Measurements from ENCODE around the gene SORCS3.

Gene SORCS3

DNA sequence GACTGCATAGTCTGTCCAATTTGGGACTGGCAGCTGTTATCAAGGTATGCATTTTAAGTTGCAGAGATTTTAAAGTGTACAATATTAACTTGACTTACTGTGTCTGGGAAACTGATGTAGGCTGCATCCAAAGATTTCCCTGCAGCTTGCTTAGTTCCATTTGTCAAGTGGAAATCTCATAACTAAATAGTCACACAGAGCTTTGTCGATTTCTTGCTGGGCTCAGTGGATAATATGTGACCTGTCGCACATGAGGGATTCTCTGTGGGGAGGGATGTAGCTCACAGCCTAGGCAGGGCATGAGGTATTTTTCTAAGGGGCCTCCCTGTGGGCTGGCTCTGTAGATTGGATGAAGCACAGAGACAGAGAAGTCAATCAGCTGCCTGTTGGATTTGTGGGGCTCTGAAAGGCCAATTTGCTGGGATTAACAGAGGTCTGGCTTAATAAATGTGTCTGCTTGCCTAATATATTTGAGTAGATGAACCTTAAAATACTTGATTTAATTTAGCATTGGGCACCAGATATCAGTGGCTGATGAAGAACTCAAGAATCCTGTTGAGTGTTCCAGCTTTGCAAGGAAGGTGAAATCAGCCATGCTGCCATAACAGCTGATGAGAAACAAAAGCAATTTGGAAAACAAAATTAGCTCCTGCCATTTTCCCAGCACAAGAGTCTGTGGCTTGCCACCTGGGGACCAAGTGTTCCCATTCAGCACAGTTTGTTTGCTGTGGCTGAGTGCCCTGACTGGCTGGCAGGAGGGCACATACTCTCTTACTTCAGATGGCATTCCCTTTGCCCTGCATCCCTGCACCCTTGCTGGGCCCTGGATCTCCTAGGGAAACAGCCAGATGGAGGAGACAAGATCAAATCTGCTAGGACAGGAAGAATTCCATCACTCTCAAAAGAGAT, 598.5 kb downstream of the SORCS3 start:
- H3K4me3 ChIP-seq (ENCODE audit: low read depth, low read length) = no peak overlapping the region
- no peaks in the 10 kb centered on the region for H3K9me3 ChIP-seq (ENCODE audit: severe bottlenecking)
- no peak overlapping the region for H3K27ac ChIP-seq
- no peaks in the 10 kb centered on the region for H3K36me3 ChIP-seq
- no peak for DNase-seq
- no peaks in the 10 kb centered on the region for H3K27me3 ChIP-seq (ENCODE audit: insufficient read depth, low read depth, severe bottlenecking)
- TF ChIP-seq, protein P1, sequence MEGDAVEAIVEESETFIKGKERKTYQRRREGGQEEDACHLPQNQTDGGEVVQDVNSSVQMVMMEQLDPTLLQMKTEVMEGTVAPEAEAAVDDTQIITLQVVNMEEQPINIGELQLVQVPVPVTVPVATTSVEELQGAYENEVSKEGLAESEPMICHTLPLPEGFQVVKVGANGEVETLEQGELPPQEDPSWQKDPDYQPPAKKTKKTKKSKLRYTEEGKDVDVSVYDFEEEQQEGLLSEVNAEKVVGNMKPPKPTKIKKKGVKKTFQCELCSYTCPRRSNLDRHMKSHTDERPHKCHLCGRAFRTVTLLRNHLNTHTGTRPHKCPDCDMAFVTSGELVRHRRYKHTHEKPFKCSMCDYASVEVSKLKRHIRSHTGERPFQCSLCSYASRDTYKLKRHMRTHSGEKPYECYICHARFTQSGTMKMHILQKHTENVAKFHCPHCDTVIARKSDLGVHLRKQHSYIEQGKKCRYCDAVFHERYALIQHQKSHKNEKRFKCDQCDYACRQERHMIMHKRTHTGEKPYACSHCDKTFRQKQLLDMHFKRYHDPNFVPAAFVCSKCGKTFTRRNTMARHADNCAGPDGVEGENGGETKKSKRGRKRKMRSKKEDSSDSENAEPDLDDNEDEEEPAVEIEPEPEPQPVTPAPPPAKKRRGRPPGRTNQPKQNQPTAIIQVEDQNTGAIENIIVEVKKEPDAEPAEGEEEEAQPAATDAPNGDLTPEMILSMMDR (IDR thresholded peaks at IDR 0.05; ENCODE audit: low read depth, low read length) = no peak

DNA sequence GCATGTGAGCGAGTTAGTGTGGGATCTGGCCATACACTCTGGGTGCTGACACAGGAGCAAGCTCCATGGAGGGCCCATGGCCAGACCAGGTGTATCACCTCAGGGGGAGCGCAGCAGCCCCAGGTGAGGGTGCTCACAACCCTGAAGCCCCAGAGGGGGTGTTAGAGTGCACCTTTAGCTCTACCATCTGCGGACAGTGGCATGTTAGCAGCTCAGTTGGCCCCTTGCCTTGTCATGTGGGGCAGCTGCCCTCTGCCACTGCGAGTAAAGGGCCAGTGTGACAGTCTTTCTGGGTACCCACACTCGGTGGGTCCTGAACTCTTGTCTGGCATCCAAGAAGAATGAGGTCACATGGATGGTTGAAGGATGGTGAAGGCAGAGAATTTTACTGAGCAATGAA, 600.2 kb downstream of the SORCS3 start:
- Histone ChIP-seq H3K9me3 (ENCODE audit: severe bottlenecking) (no peaks in the 10 kb centered on the region), H3K27ac (no peak overlapping the region), H3K4me3 (ENCODE audit: low read depth, low read length) (no peak overlapping the region), H3K36me3 (no peaks in the 10 kb centered on the region), H3K27me3 (ENCODE audit: insufficient read depth, low read depth, severe bottlenecking) (no peaks in the 10 kb centered on the region)
- DNase-seq = no peak
- TF ChIP-seq, protein P1 (IDR thresholded peaks at IDR 0.05; ENCODE audit: low read depth, low read length) = no peak

- TF ChIP-seq, protein P1 (IDR thresholded peaks at IDR 0.05; ENCODE audit: low read depth, low read length) = no peak
- Histone ChIP-seq H3K36me3 (no peaks in the 10 kb centered on the region), H3K4me3 (ENCODE audit: low read depth, low read length) (no peak overlapping the region), H3K27me3 (ENCODE audit: insufficient read depth, low read depth, severe bottlenecking) (no peaks in the 10 kb centered on the region), H3K9me3 (ENCODE audit: severe bottlenecking) (no peaks in the 10 kb centered on the region), H3K27ac (no peak overlapping the region)
- DNase-seq = no peak
Measured at GRCh38 chr10:105243381-105243780, 602.3 kb downstream of the SORCS3 start.

GRCh38 chr10:105243825-105244224, 602.7 kb downstream of the SORCS3 start:
- TF ChIP-seq, protein P1 (IDR thresholded peaks at IDR 0.05; ENCODE audit: low read depth, low read length) = no peak
- no peak for DNase-seq
- H3K27me3 ChIP-seq (ENCODE audit: insufficient read depth, low read depth, severe bottlenecking) = no peaks in the 10 kb centered on the region
- H3K9me3 ChIP-seq (ENCODE audit: severe bottlenecking) = no peaks in the 10 kb centered on the region
- H3K36me3 ChIP-seq = no peaks in the 10 kb centered on the region
- H3K4me3 ChIP-seq (ENCODE audit: low read depth, low read length) = no peak overlapping the region
- no peak overlapping the region for H3K27ac ChIP-seq

DNA sequence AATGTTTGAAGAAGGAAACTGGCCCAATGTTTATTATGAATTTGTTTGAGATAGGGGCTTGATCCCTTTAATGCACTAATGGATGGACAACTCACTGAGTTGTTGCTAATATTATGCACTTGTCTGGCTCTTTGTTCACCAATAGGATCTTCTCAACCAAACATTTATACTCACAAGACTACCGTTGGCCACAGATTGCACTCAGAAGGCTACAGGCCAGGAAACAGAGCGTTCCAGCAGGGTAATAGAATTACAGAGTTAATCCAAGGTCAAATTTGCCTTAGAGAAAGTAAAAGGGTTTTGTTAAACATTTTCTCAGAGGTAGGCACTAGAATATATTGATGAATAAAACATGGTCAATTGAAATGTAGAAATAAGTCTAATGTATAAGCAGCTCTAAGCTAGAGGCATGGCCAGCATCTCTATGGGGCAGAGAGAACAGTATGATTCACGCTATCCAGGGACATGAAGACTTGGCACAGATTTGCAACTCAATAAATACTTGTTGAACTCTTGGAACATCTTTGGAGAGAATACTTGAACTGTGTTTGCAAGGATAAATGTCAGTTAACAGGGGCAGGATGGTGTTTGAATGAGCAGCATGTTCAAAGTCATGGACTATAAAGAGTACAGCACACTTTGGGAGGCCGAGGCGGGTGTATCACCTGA, 606.9 kb downstream of the SORCS3 start:
- no peaks in the 10 kb centered on the region for H3K9me3 ChIP-seq (ENCODE audit: severe bottlenecking)
- no peak for DNase-seq
- H3K4me3 ChIP-seq (ENCODE audit: low read depth, low read length) = no peak overlapping the region
- H3K27me3 ChIP-seq (ENCODE audit: insufficient read depth, low read depth, severe bottlenecking) = no peaks in the 10 kb centered on the region
- TF ChIP-seq, protein P1 (IDR thresholded peaks at IDR 0.05; ENCODE audit: low read depth, low read length) = no peak
- no peak overlapping the region for H3K27ac ChIP-seq
- no peaks in the 10 kb centered on the region for H3K36me3 ChIP-seq

Measured in WERI-Rb-1 (cell line).